K562 (cell line): Measurements from ENCODE around the gene LY6G6F. TPM values are rescaled to one million over a fixed set of nuclear protein-coding genes. Genes with fewer than 3 reads are reported as not detected.

Experiments
- CEBPB ChIP-seq: fragments of 450-650 bp; IDR thresholded peaks from 2 replicates; pipeline ENCODE4 v1.6.1; 2016; ENCODE audit warnings: missing genetic modification characterization, missing compliant biosample characterization
- CREBBP ChIP-seq: IDR thresholded peaks from one replicate; pipeline ENCODE4 v1.6.1; 2012; ENCODE audit warnings: low read depth, mild to moderate bottlenecking, control low read depth, inconsistent platforms, low read length
- DMBX1 ChIP-seq: fragments of 250-450 bp; sonication (Bioruptor Pico); IDR thresholded peaks from 2 replicates; pipeline ENCODE4 v1.8.0; 2022; ENCODE audit warnings: inconsistent platforms, mild to moderate bottlenecking, moderate library complexity, borderline replicate concordance
- ETV5 ChIP-seq: sonication (generic); formaldehyde crosslinking; IDR thresholded peaks from 2 replicates; pipeline ENCODE4 v1.4.0; 2020; ENCODE audit warnings: low read depth, mild to moderate bottlenecking, missing genetic modification reagents
- HDAC2 ChIP-seq: fragments of 450-650 bp; IDR thresholded peaks from 2 replicates; pipeline ENCODE4 v1.6.1; 2016; ENCODE audit warnings: mild to moderate bottlenecking
- HEY1 ChIP-seq: fragments of 250-450 bp; sonication (Bioruptor Pico); IDR thresholded peaks from 2 replicates; pipeline ENCODE4 v1.5.0; 2020; ENCODE audit warnings: mild to moderate bottlenecking, moderate library complexity, borderline replicate concordance
- KAT2B ChIP-seq: IDR thresholded peaks from one replicate; pipeline ENCODE4 v1.6.1; 2012; ENCODE audit warnings: low read depth, mild to moderate bottlenecking, control low read depth, inconsistent platforms, low read length, moderate library complexity
- NR2F6 ChIP-seq: fragments of 450-650 bp; formaldehyde crosslinking; IDR thresholded peaks from 2 replicates; pipeline ENCODE4 v1.4.0; 2020; ENCODE audit warnings: mild to moderate bottlenecking
- OTX1 ChIP-seq: fragments of 450-650 bp; formaldehyde crosslinking; IDR thresholded peaks from 2 replicates; pipeline ENCODE4 v1.4.0; 2022; ENCODE audit warnings: mild to moderate bottlenecking
- PTTG1 ChIP-seq: fragments of 450-650 bp; IDR thresholded peaks from 2 replicates; pipeline ENCODE4 v1.6.1; 2016; ENCODE audit warnings: low read depth, mild to moderate bottlenecking, missing genetic modification characterization, missing compliant biosample characterization
- SAP30 ChIP-seq: fragments of 200-600 bp; sonication (generic); IDR thresholded peaks from 2 replicates; pipeline ENCODE4 v1.6.1; 2012; ENCODE audit warnings: borderline replicate concordance, low read depth, mild to moderate bottlenecking, moderate library complexity, low read length, control low read depth, inconsistent platforms; ENCODE audit not compliant: insufficient read depth, poor library complexity, severe bottlenecking
- SMARCC2 ChIP-seq: fragments of 450-650 bp; IDR thresholded peaks from 2 replicates; pipeline ENCODE4 v1.6.1; 2017; ENCODE audit warnings: antibody characterized with exemption, moderate library complexity, mild to moderate bottlenecking, low read depth
- TBL1XR1 ChIP-seq, 2 experiments: IDR thresholded peaks; 2 replicates each; pipeline ENCODE4 v1.6.1; 2012; ENCODE audit warnings: improper control_type of control experiment in 2 of 2, low read length in 2 of 2, mild to moderate bottlenecking in 1 of 2
- TGIF2 ChIP-seq: sonication (generic); formaldehyde crosslinking; IDR thresholded peaks from 2 replicates; pipeline ENCODE4 v1.8.1; 2022; ENCODE audit warnings: mild to moderate bottlenecking, missing genetic modification reagents, moderate library complexity
- XRCC4 ChIP-seq: IDR thresholded peaks from one replicate; pipeline ENCODE4 v1.6.1; 2011; ENCODE audit not compliant: insufficient read depth, insufficient read length; ENCODE audit errors: extremely low read depth
- ZFP1 ChIP-seq: fragments of 450-650 bp; formaldehyde crosslinking; IDR thresholded peaks from 2 replicates; pipeline ENCODE4 v1.4.0; 2020; ENCODE audit warnings: mild to moderate bottlenecking, mixed read lengths
- ZNF133 ChIP-seq: fragments of 250-450 bp; sonication (Bioruptor Pico); IDR thresholded peaks from 2 replicates; pipeline ENCODE4 v1.4.0; 2020; ENCODE audit warnings: mild to moderate bottlenecking
- ZNF263 ChIP-seq: sonication (generic); formaldehyde crosslinking; IDR thresholded peaks from 2 replicates; pipeline ENCODE4 v1.8.0; 2022; ENCODE audit warnings: mild to moderate bottlenecking, missing genetic modification reagents, borderline replicate concordance
- ZNF324 ChIP-seq: fragments of 250-450 bp; sonication (Bioruptor Pico); IDR thresholded peaks from 2 replicates; pipeline ENCODE4 v1.4.0; 2020; ENCODE audit warnings: mild to moderate bottlenecking
- ZNF76 ChIP-seq: fragments of 250-450 bp; sonication (Bioruptor Pico); IDR thresholded peaks from 2 replicates; pipeline ENCODE4 v1.4.0; 2020; ENCODE audit warnings: mild to moderate bottlenecking, moderate library complexity, borderline replicate concordance
- polyA plus RNA-seq, 8 experiments: library from polyadenylated mRNA; depleted of rRNA in 4 of 8; stranded (reverse) in 5 of 8; unstranded in 3 of 8; fragments of >200 nt; fragmentation: Nextera tagmentation in 2 of 8; fragmentation: Illumina TruSeq in 1 of 8; extraction: Ambion mirVana in 2 of 8; extraction: Trizol in 1 of 8; gene quantifications; 2 replicates each; pipeline versions ENCODE4 v1.2.1 to v1.2.3, GENCODE V29; 2011 to 2014; ENCODE audit warnings: inconsistent platforms in 1 of 8, missing spikeins in 1 of 8
- total RNA-seq, 7 experiments: library from RNA; depleted of rRNA in 6 of 7; stranded (reverse); fragments of >200 nt in 6 of 7; fragmentation: Illumina TruSeq in 2 of 7; extraction: Trizol in 2 of 7; gene quantifications; 2 replicates each; pipeline versions ENCODE4 v1.2.1 to v1.2.3, GENCODE V29; 2011 to 2021; ENCODE audit warnings: low replicate concordance in 1 of 7
- TF ChIP-seq, protein P1 (sequence below): fragments of 450-650 bp; IDR thresholded peaks from 2 replicates; pipeline ENCODE4 v1.6.1; 2017; ENCODE audit warnings: antibody characterized with exemption
- TF ChIP-seq, protein P2 (sequence below), 2 experiments: fragments of 450-650 bp in 1 of 2; sonication (generic) in 1 of 2; formaldehyde crosslinking; conservative IDR thresholded peaks; 2 replicates each; pipeline versions ENCODE4 v1.4.0 to v1.8.1; 2020 to 2022; ENCODE audit warnings: mild to moderate bottlenecking in 1 of 2, missing genetic modification reagents in 1 of 2
- TF ChIP-seq, protein P3 (sequence below): sonication (generic); formaldehyde crosslinking; IDR thresholded peaks from 2 replicates; pipeline ENCODE4 v1.8.1; 2023; ENCODE audit warnings: mild to moderate bottlenecking, missing genetic modification reagents

Gene LY6G6F
- total and polyA plus RNA-seq, 9 of the 15 experiments (the other 6 are each of a cell fraction or from before 2014, with no cell fraction given): 0.14 to 0.50 (median 0.28) TPM; not detected in 2

DNA sequence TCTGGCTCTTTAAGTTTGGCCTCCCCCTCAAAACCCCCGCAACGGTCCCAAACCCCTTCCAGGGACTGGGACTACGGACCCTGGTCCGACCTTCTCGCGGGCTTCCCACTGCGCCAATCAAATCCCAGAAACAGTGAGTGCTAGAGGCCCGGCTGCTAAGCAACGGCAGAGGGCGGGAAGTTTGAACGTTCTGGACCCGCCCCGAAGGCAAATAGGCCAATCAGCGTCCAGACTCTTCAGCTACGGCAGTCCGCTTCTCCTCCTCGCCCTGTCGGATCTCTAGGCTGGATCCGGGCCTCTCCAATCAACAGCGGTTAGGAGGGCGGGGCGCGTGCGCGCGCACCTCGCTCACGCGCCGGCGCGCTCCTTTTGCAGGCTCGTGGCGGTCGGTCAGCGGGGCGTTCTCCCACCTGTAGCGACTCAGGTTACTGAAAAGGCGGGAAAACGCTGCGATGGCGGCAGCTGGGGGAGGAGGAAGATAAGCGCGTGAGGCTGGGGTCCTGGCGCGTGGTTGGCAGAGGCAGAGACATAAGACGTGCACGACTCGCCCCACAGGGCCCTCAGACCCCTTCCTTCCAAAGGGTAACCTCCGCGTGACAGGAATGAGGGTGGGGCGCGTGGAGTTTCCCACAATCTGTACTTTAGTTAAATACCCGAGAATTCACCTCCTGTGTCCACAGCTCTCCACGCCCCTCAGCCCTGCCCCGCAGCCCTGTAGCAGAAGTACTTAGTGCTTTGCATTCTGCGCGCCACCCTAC, 33.2 kb downstream of the LY6G6F start, which contains the start of gene MSH5 (continued):
- TF ChIP-seq SAP30: peak; percentile 93
- TF ChIP-seq KAT2B: no peak
- peak; percentile 80 for TF ChIP-seq HDAC2
- TF ChIP-seq, protein P1, sequence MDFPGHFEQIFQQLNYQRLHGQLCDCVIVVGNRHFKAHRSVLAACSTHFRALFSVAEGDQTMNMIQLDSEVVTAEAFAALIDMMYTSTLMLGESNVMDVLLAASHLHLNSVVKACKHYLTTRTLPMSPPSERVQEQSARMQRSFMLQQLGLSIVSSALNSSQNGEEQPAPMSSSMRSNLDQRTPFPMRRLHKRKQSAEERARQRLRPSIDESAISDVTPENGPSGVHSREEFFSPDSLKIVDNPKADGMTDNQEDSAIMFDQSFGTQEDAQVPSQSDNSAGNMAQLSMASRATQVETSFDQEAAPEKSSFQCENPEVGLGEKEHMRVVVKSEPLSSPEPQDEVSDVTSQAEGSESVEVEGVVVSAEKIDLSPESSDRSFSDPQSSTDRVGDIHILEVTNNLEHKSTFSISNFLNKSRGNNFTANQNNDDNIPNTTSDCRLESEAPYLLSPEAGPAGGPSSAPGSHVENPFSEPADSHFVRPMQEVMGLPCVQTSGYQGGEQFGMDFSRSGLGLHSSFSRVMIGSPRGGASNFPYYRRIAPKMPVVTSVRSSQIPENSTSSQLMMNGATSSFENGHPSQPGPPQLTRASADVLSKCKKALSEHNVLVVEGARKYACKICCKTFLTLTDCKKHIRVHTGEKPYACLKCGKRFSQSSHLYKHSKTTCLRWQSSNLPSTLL: no peak
- TF ChIP-seq TGIF2: no peak
- TF ChIP-seq TBL1XR1 (IDR thresholded peaks at IDR 0.05; ENCODE audit: low read length in 2 of 2): peak; percentile 38 to 80; a peak in 3 of 4 replicates
- TF ChIP-seq, protein P2, sequence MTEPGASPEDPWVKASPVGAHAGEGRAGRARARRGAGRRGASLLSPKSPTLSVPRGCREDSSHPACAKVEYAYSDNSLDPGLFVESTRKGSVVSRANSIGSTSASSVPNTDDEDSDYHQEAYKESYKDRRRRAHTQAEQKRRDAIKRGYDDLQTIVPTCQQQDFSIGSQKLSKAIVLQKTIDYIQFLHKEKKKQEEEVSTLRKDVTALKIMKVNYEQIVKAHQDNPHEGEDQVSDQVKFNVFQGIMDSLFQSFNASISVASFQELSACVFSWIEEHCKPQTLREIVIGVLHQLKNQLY (CRISPR knock-in tag; conservative IDR thresholded peaks at IDR 0.05): peak; percentile 47 to 93; a peak in 3 of 4 replicates
- TF ChIP-seq HEY1: 0 out of 2 replicates have a peak, but pooled peaks have one; percentile 76
- no peak for TF ChIP-seq ZFP1 (CRISPR knock-in tag)
- peak; percentile 82; the same call in 1 of the 2 replicates for TF ChIP-seq NR2F6 (CRISPR knock-in tag)
- TF ChIP-seq, protein P3, sequence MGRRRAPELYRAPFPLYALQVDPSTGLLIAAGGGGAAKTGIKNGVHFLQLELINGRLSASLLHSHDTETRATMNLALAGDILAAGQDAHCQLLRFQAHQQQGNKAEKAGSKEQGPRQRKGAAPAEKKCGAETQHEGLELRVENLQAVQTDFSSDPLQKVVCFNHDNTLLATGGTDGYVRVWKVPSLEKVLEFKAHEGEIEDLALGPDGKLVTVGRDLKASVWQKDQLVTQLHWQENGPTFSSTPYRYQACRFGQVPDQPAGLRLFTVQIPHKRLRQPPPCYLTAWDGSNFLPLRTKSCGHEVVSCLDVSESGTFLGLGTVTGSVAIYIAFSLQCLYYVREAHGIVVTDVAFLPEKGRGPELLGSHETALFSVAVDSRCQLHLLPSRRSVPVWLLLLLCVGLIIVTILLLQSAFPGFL: no peak
- no peak for TF ChIP-seq CEBPB (tag)
- TF ChIP-seq DMBX1: peak; percentile 88
- no peak for TF ChIP-seq ZNF133 (CRISPR knock-in tag)
- TF ChIP-seq ZNF324 (CRISPR knock-in tag): no peak
- TF ChIP-seq SMARCC2: no peak
- TF ChIP-seq XRCC4: no peak
- no peak for TF ChIP-seq ZNF263 (CRISPR knock-in tag)
- peak; percentile 82; the same call in 1 of the 2 replicates for TF ChIP-seq OTX1 (CRISPR knock-in tag)
- 0 out of 2 replicates have a peak, but pooled peaks have one; percentile 83 for TF ChIP-seq ZNF76 (CRISPR knock-in tag)
- peak; percentile 28; the same call in 1 of the 2 replicates for TF ChIP-seq PTTG1 (tag)
- TF ChIP-seq CREBBP: no peak
- peak; percentile 92 for TF ChIP-seq ETV5 (CRISPR knock-in tag)
